SU-DHL-6 (cell line): ENCODE measurements around the gene LRRTM4.

Source experiments
- EZH2phosphoT487 ChIP-seq: fragments of 200-600 bp; sonication (generic), shearing (Covaris generic); conservative IDR thresholded peaks from 2 replicates; pipeline ENCODE4 v1.6.1; 2018; ENCODE audit warnings: mild to moderate bottlenecking, antibody characterized with exemption, low read length, moderate library complexity, mixed read lengths
- TF ChIP-seq, protein P1 (sequence below): fragments of 200-600 bp; sonication (generic); IDR thresholded peaks from one replicate; pipeline ENCODE4 v1.5.1; 2017; ENCODE audit warnings: antibody characterized with exemption, mild to moderate bottlenecking, low read length, moderate library complexity; ENCODE audit not compliant: insufficient read depth, poor library complexity, severe bottlenecking

GRCh38 chr2:77519164-77519887 is 2.9 kb downstream of the LRRTM4 start:
- TF ChIP-seq, protein P1, sequence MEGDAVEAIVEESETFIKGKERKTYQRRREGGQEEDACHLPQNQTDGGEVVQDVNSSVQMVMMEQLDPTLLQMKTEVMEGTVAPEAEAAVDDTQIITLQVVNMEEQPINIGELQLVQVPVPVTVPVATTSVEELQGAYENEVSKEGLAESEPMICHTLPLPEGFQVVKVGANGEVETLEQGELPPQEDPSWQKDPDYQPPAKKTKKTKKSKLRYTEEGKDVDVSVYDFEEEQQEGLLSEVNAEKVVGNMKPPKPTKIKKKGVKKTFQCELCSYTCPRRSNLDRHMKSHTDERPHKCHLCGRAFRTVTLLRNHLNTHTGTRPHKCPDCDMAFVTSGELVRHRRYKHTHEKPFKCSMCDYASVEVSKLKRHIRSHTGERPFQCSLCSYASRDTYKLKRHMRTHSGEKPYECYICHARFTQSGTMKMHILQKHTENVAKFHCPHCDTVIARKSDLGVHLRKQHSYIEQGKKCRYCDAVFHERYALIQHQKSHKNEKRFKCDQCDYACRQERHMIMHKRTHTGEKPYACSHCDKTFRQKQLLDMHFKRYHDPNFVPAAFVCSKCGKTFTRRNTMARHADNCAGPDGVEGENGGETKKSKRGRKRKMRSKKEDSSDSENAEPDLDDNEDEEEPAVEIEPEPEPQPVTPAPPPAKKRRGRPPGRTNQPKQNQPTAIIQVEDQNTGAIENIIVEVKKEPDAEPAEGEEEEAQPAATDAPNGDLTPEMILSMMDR: no peak
- no peak for TF ChIP-seq EZH2phosphoT487
